H1 (cell line): ENCODE data around the gene TMEM183A. TPM values are rescaled to one million over a fixed set of nuclear protein-coding genes. Genes with fewer than 3 reads are reported as not detected.

Experiments used
- CTCF ChIA-PET: fragments of 300-600 bp; sonication (Branson Sonifier 250); formaldehyde crosslinking; loops from one replicate; lab custom pipeline; 2021; ENCODE audit not compliant: partially characterized antibody; lab: Charles Lee
- POLR2A ChIA-PET: fragments of 300-600 bp; sonication (Branson Sonifier 250); formaldehyde crosslinking; loops from one replicate; lab custom pipeline; 2021; ENCODE audit warnings: inconsistent platforms; ENCODE audit not compliant: partially characterized antibody; lab: Charles Lee
- DNase-seq, 2 experiments: peaks; one replicate each; pipeline versions ENCODE4 v3.0.0 to v3.0.0-alpha.2; 2010 to 2022; ENCODE audit warnings: low spot score in 2 of 2, low read depth in 1 of 2, mixed read lengths in 1 of 2
- FAIRE-seq: peaks from 2 replicates; lab custom pipeline; 2011; peaks lifted over from hg19 to GRCh38; lab: Jason Lieb, UNC
- H2AFZ ChIP-seq: 2 replicates; pipeline ENCODE4 v1.8.1; 2012; ENCODE audit warnings: low read length, inconsistent platforms
- H2AK5ac ChIP-seq: 2 replicates; pipeline ENCODE4 v1.6.1; 2013; ENCODE audit warnings: low read depth, low read length
- H2BK120ac ChIP-seq: replicated peaks from 2 replicates; pipeline ENCODE3; 2013; ENCODE audit warnings: low read depth, low read length, inconsistent platforms
- H2BK12ac ChIP-seq: 2 replicates; pipeline ENCODE4 v1.6.1; 2013; ENCODE audit warnings: low read depth, low read length
- H2BK15ac ChIP-seq: 2 replicates; pipeline ENCODE4 v1.6.1; 2013; ENCODE audit warnings: low read length
- H2BK20ac ChIP-seq: 2 replicates; pipeline ENCODE4 v1.6.1; 2013; ENCODE audit warnings: low read length
- H2BK5ac ChIP-seq: 2 replicates; pipeline ENCODE4 v1.6.1; 2013; ENCODE audit warnings: low read depth, low read length
- H3K14ac ChIP-seq: 2 replicates; pipeline ENCODE4 v1.6.1; 2013; ENCODE audit warnings: inconsistent platforms; ENCODE audit not compliant: insufficient read length
- H3K18ac ChIP-seq: 2 replicates; pipeline ENCODE4 v1.6.1; 2013; ENCODE audit warnings: low read length; ENCODE audit errors: extremely low read depth
- H3K23ac ChIP-seq: 2 replicates; pipeline ENCODE4 v1.6.1; 2013; ENCODE audit warnings: inconsistent platforms; ENCODE audit not compliant: insufficient read length
- H3K23me2 ChIP-seq: 2 replicates; pipeline ENCODE4 v1.6.1; 2013; ENCODE audit warnings: low read depth, low read length
- H3K27ac ChIP-seq: 2 replicates; pipeline ENCODE4 v1.6.1; 2011; ENCODE audit warnings: low read depth, low read length, inconsistent platforms
- H3K27me3 ChIP-seq, 4 experiments: replicated peaks in 1 of 4; 1 replicate in 1 of 4; 2 replicates in 3 of 4; pipeline versions ENCODE4 v1.6.1 to v1.8.1; 2011 to 2013; ENCODE audit warnings: low read length in 3 of 4, mild to moderate bottlenecking in 3 of 4, inconsistent platforms in 2 of 4, mixed read lengths in 2 of 4, moderate library complexity in 1 of 4; ENCODE audit not compliant: control insufficient read depth in 3 of 4, insufficient read depth in 3 of 4; ENCODE audit errors: extremely low read depth in 1 of 4
- H3K36me3 ChIP-seq, 4 experiments: 2 replicates each; pipeline versions ENCODE4 v1.6.1 to v1.8.1; 2011 to 2013; ENCODE audit warnings: mild to moderate bottlenecking in 4 of 4, low read length in 3 of 4, moderate library complexity in 2 of 4, control low read depth in 1 of 4, inconsistent platforms in 1 of 4; ENCODE audit not compliant: insufficient read depth in 4 of 4, control insufficient read depth in 2 of 4
- H3K4ac ChIP-seq: replicated peaks from 2 replicates; pipeline ENCODE3; 2013; ENCODE audit warnings: low read length, low read depth, mixed read lengths, inconsistent platforms; ENCODE audit not compliant: insufficient read length
- H3K4me1 ChIP-seq, 4 experiments: replicated peaks in 1 of 4; 1 replicate in 1 of 4; 2 replicates in 3 of 4; pipeline versions ENCODE4 v1.6.1 to v1.8.1; 2011 to 2013; ENCODE audit warnings: low read length in 3 of 4, inconsistent platforms in 2 of 4, mixed read lengths in 1 of 4; ENCODE audit not compliant: insufficient read depth in 4 of 4, control insufficient read depth in 3 of 4
- H3K4me2 ChIP-seq, 2 experiments: 2 replicates each; pipeline versions ENCODE4 v1.6.1 to v1.8.1; 2011 to 2013; ENCODE audit warnings: low read depth in 2 of 2, low read length in 2 of 2, control low read depth in 1 of 2, inconsistent platforms in 1 of 2, mild to moderate bottlenecking in 1 of 2; ENCODE audit not compliant: insufficient read depth in 1 of 2
- H3K4me3 ChIP-seq, 4 experiments: fragments of 200-600, 300-600 bp in 1 of 4; sonication (generic), shearing (Covaris generic), sonication (Bioruptor Twin) in 1 of 4; 2 replicates each; pipeline versions ENCODE4 v1.5.1 to v1.8.1; 2011 to 2016; ENCODE audit warnings: low read length in 4 of 4, low read depth in 3 of 4, control low read depth in 2 of 4, inconsistent platforms in 2 of 4, mild to moderate bottlenecking in 2 of 4, mixed read lengths in 1 of 4, moderate library complexity in 1 of 4; ENCODE audit not compliant: insufficient read depth in 2 of 4; ENCODE audit errors: extremely low read depth in 1 of 4
- H3K56ac ChIP-seq: replicated peaks from 2 replicates; pipeline ENCODE3; 2013; ENCODE audit warnings: low read depth, mild to moderate bottlenecking, mixed read lengths, low read length, inconsistent platforms; ENCODE audit not compliant: insufficient read length
- H3K79me1 ChIP-seq: 2 replicates; pipeline ENCODE4 v1.6.1; 2013; ENCODE audit warnings: low read depth, low read length, control low read depth
- H3K79me2 ChIP-seq, 2 experiments: 2 replicates each; pipeline versions ENCODE4 v1.6.1 to v1.8.1; 2012 to 2013; ENCODE audit warnings: low read length in 2 of 2, mild to moderate bottlenecking in 2 of 2, inconsistent platforms in 1 of 2; ENCODE audit not compliant: insufficient read depth in 2 of 2, control insufficient read depth in 1 of 2
- H3K9ac ChIP-seq, 4 experiments: replicated peaks in 1 of 4; 1 replicate in 1 of 4; 2 replicates in 3 of 4; pipeline versions ENCODE4 v1.6.1 to v1.8.1; 2011 to 2013; ENCODE audit warnings: low read depth in 3 of 4, low read length in 3 of 4, control low read depth in 2 of 4, mild to moderate bottlenecking in 2 of 4, moderate library complexity in 2 of 4, inconsistent platforms in 1 of 4; ENCODE audit errors: extremely low read depth in 1 of 4
- H3K9me3 ChIP-seq, 2 experiments: 2 replicates each; pipeline versions ENCODE4 v1.6.1 to v1.8.1; 2012 to 2013; ENCODE audit warnings: mild to moderate bottlenecking in 2 of 2, moderate library complexity in 2 of 2, control low read depth in 1 of 2, inconsistent platforms in 1 of 2, low read depth in 1 of 2, low read length in 1 of 2, mixed read lengths in 1 of 2; ENCODE audit not compliant: insufficient read depth in 2 of 2
- H4K20me1 ChIP-seq, 2 experiments: replicated peaks in 1 of 2; 2 replicates each; pipeline versions ENCODE3 to v1.8.1; 2011 to 2013; ENCODE audit warnings: inconsistent platforms in 2 of 2, low read length in 2 of 2, mild to moderate bottlenecking in 1 of 2; ENCODE audit not compliant: insufficient read depth in 2 of 2, control insufficient read depth in 1 of 2
- H4K5ac ChIP-seq: 2 replicates; pipeline ENCODE4 v1.6.1; 2013; ENCODE audit warnings: low read length, low read depth, mixed read lengths, inconsistent platforms; ENCODE audit not compliant: insufficient read length
- H4K8ac ChIP-seq: 2 replicates; pipeline ENCODE4 v1.8.0; 2013; ENCODE audit warnings: mild to moderate bottlenecking, moderate library complexity, low read length, inconsistent platforms; ENCODE audit not compliant: insufficient read depth; ENCODE audit errors: extremely low read depth
- H4K91ac ChIP-seq: replicated peaks from 2 replicates; pipeline ENCODE3; 2013; ENCODE audit warnings: low read length, mixed read lengths, inconsistent platforms; ENCODE audit not compliant: insufficient read length
- BRCA1 ChIP-seq: IDR thresholded peaks from 2 replicates; pipeline ENCODE4 v1.6.1; 2012; ENCODE audit warnings: low read depth, low read length, improper control_type of control experiment
- CBX8 ChIP-seq: fragments of 300-800, 300-1000 bp; sonication (generic); IDR thresholded peaks from 2 replicates; pipeline ENCODE4 v1.7.1; 2016; ENCODE audit warnings: low read depth, low read length, borderline replicate concordance
- CEBPB ChIP-seq: IDR thresholded peaks from 2 replicates; pipeline ENCODE4 v1.6.1; 2012; ENCODE audit warnings: low read depth, low read length
- CHD1 ChIP-seq: IDR thresholded peaks from 2 replicates; pipeline ENCODE4 v1.6.1; 2012; ENCODE audit warnings: low read depth, low read length, improper control_type of control experiment
- CTBP2 ChIP-seq: IDR thresholded peaks from 2 replicates; pipeline ENCODE4 v1.7.0; 2011; ENCODE audit warnings: borderline replicate concordance, mild to moderate bottlenecking, moderate library complexity, mixed read lengths, low read length; ENCODE audit not compliant: insufficient read depth, insufficient read length
- FOSL1 ChIP-seq: IDR thresholded peaks from 2 replicates; pipeline ENCODE4 v1.6.1; 2011; ENCODE audit warnings: mild to moderate bottlenecking, low read depth, low read length, moderate library complexity; ENCODE audit not compliant: insufficient read depth
- NRF1 ChIP-seq: IDR thresholded peaks from 2 replicates; pipeline ENCODE4 v1.6.1; 2011; ENCODE audit warnings: mild to moderate bottlenecking, low read depth, low read length, improper control_type of control experiment
- TBP ChIP-seq: IDR thresholded peaks from 2 replicates; pipeline ENCODE4 v1.6.1; 2011; ENCODE audit warnings: low read depth, low read length, improper control_type of control experiment
- TEAD4 ChIP-seq: IDR thresholded peaks from 2 replicates; pipeline ENCODE4 v1.6.1; 2012; ENCODE audit warnings: low read depth, low read length, inconsistent platforms, mixed read lengths
- ZNF274 ChIP-seq: IDR thresholded peaks from 2 replicates; pipeline ENCODE4 v1.7.0; 2012; ENCODE audit warnings: low read length, borderline replicate concordance; ENCODE audit errors: extremely low read depth
- WGBS, 2 experiments: shearing (Covaris generic) in 1 of 2; methylation state at CpG; one replicate each; pipeline versions ENCODE4 v1.1.6 to v1.1.7; 2013 to 2015; ENCODE audit warnings: low lambda C conversion rate in 2 of 2, mixed read lengths in 2 of 2, inconsistent platforms in 1 of 2, low coverage in 1 of 2, missing lambda C conversion rate in 1 of 2; ENCODE audit not compliant: insufficient replicate concordance in 2 of 2, insufficient coverage in 1 of 2, insufficient read length in 1 of 2; ENCODE audit errors: extremely low coverage in 1 of 2, missing lambda C conversion rate in 1 of 2; 5-methylcytosine and 5-hydroxymethylcytosine counted together
- polyA plus RNA-seq, 7 experiments: library from polyadenylated mRNA; depleted of rRNA in 3 of 7; stranded (reverse) in 5 of 7; unstranded in 2 of 7; fragments of >200 nt in 5 of 7; fragments of 200-250 nt in 2 of 7; gene quantifications; 1 replicate in 5 of 7; 2 replicates in 1 of 7; 4 replicates in 1 of 7; pipeline versions ENCODE4 v1.2.1 to v1.2.3, GENCODE V29; 2011 to 2013; ENCODE audit warnings: missing spikeins in 2 of 7, mixed read lengths in 2 of 7
- total RNA-seq: library from RNA; stranded (reverse); fragmentation: NEBNext Ultra II Directional; extraction: Animal tissue kit (Norgen Biotek cat#: 25700); gene quantifications from 2 replicates; pipeline ENCODE4 v1.2.1, GENCODE V29; 2021
- TF ChIP-seq, protein P1 (sequence below): IDR thresholded peaks from 2 replicates; pipeline ENCODE4 v1.6.1; 2011; ENCODE audit warnings: low read depth, mild to moderate bottlenecking, low read length; ENCODE audit not compliant: insufficient read depth

TMEM183A gene
- total and polyA plus RNA-seq, 2 of the 8 experiments (the other 6 are each of a cell fraction or from before 2014, with no cell fraction given) = 107 to 173 TPM

GRCh38 chr1:202966006-202966898, 40.9 kb upstream of the TMEM183A start:
- no peak overlapping the region for H2BK120ac ChIP-seq
- H2AK5ac ChIP-seq = no peak overlapping the region
- no peak overlapping the region for H2BK12ac ChIP-seq
- peaks cover 0 to 2% (median 0%) of the 10 kb centered on the region in 4 experiments; a peak in 1 of 8 replicates for H3K36me3 ChIP-seq
- no peak overlapping the region for H2BK15ac ChIP-seq
- H3K9me3 ChIP-seq = no peaks in the 10 kb centered on the region
- H4K91ac ChIP-seq = peak overlapping the region; percentile 49
- H3K79me2 ChIP-seq = no peaks in the 10 kb centered on the region
- peak overlapping the region; percentile 74 for H3K4ac ChIP-seq
- H3K79me1 ChIP-seq = no peaks in the 10 kb centered on the region
- no peak overlapping the region for H2AFZ ChIP-seq
- DNase-seq = no peak
- peaks cover 4 to 6% (median 5%) of the 10 kb centered on the region in 4 experiments; a peak in 6 of 7 replicates for H3K4me1 ChIP-seq
- H4K20me1 ChIP-seq = peaks cover 0 to 2% of the 10 kb centered on the region in 2 experiments
- H4K8ac ChIP-seq = peak overlapping the region; percentile 71
- H3K56ac ChIP-seq = no peak overlapping the region
- H3K4me3 ChIP-seq = peak overlapping the region; percentile 54 to 79 (median 70)
- H3K27me3 ChIP-seq = no peaks in the 10 kb centered on the region; a peak in 2 of 7 replicates
- H3K27ac ChIP-seq = no peak overlapping the region
- WGBS, 2 experiments = 52% methylated on average over 18 of the region's 18 CpGs; no CpG with 5 or more reads in 1 of the 2 experiments
- H3K14ac ChIP-seq = no peak overlapping the region
- peak overlapping the region; percentile 89 to 97 for H3K4me2 ChIP-seq
- peak overlapping the region; percentile 51 to 69 (median 66); a peak in 5 of 7 replicates for H3K9ac ChIP-seq
- CTCF ChIA-PET = interaction anchor here (0.6 to 1.0 kb wide), 2 partner anchors 162 to 208 kb away, joined by 3 read pairs; partner anchors contain the start of gene ADORA1
- no peak for FAIRE-seq
- peaks cover 10% of the 10 kb centered on the region for H3K23me2 ChIP-seq
- no peak overlapping the region for H3K18ac ChIP-seq
- POLR2A ChIA-PET = interaction anchor here (1.0 to 1.6 kb wide), 5 partner anchors 12 to 156 kb away, joined by 3 to 5 read pairs (median 3); partner anchors contain the start of gene PCAT6
- H2BK5ac ChIP-seq = no peak overlapping the region
- H4K5ac ChIP-seq = no peak overlapping the region
- no peak overlapping the region for H2BK20ac ChIP-seq
- no peak overlapping the region for H3K23ac ChIP-seq
- TF ChIP-seq NRF1 (no peak), TBP (no peak), BRCA1 (no peak), CHD1 (no peak), CEBPB (no peak), TEAD4 (no peak), ZNF274 (no peak), CBX8 (no peak), FOSL1 (no peak), CTBP2 (no peak)
- TF ChIP-seq, protein P1, sequence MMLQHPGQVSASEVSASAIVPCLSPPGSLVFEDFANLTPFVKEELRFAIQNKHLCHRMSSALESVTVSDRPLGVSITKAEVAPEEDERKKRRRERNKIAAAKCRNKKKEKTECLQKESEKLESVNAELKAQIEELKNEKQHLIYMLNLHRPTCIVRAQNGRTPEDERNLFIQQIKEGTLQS = no peak
